Spinal cord (tissue), 10 donors: ENCODE results near the gene LIN7C. TPM values are rescaled to one million over a fixed set of nuclear protein-coding genes. Genes with fewer than 3 reads are reported as not detected.

ENCODE experiments used
- DNase-seq, 6 donors: peaks; one replicate each; pipeline versions ENCODE4 v3.0.0 to v3.0.0-alpha.2; 2013 to 2015; ENCODE audit warnings: low spot score in 6 of 6, low read depth in 4 of 6
- H3K27ac ChIP-seq: one replicate; pipeline ENCODE4 v1.5.1; 2013; ENCODE audit warnings: low read depth, low read length, control low read depth
- H3K27me3 ChIP-seq: one replicate; pipeline ENCODE4 v1.6.1; 2013; ENCODE audit warnings: low read length; ENCODE audit not compliant: control insufficient read depth, insufficient read depth
- H3K36me3 ChIP-seq: one replicate; pipeline ENCODE4 v1.6.1; 2013; ENCODE audit warnings: low read length; ENCODE audit not compliant: control insufficient read depth, insufficient read depth
- H3K4me1 ChIP-seq: one replicate; pipeline ENCODE4 v1.6.1; 2013; ENCODE audit warnings: low read length; ENCODE audit not compliant: control insufficient read depth, insufficient read depth
- H3K4me3 ChIP-seq: one replicate; pipeline ENCODE4 v1.5.1; 2013; ENCODE audit warnings: low read depth, low read length, control low read depth
- H3K9me3 ChIP-seq: one replicate; pipeline ENCODE4 v1.6.1; 2013; ENCODE audit warnings: low read length; ENCODE audit not compliant: control insufficient read depth, insufficient read depth
- WGBS: methylation state at CpG from one replicate; pipeline ENCODE4 v1.1.5; 2013; ENCODE audit warnings: missing lambda C conversion rate; ENCODE audit not compliant: insufficient coverage; 5-methylcytosine and 5-hydroxymethylcytosine counted together
- polyA plus RNA-seq, 2 donors: library from polyadenylated mRNA; unstranded; fragments of 120-200 nt; gene quantifications; one replicate each; pipeline ENCODE4 v1.2.1, GENCODE V29; 2013; ENCODE audit not compliant: insufficient read length in 2 of 2
- total RNA-seq, 2 donors: library from RNA; depleted of rRNA in 1 of 2; stranded (reverse); fragments of 120-200 nt in 1 of 2; fragments of >200 nt in 1 of 2; gene quantifications; one replicate each; pipeline versions ENCODE4 v1.2.3 to v1.2.4, GENCODE V29; 2013 to 2014
- donor health status: healthy.

Gene LIN7C
- total and polyA plus RNA-seq, 4 donors: 34.3 to 167 (median 63.1) TPM

GRCh38 chr11:27496461-27496860 lies 10.1 kb downstream of the LIN7C start:
- peaks cover 14% of the 10 kb centered on the region for H3K36me3 ChIP-seq
- WGBS: no CpG with 5 or more reads among the region's 1 CpG
- no peak overlapping the region for H3K27ac ChIP-seq
- H3K4me3 ChIP-seq: no peak overlapping the region
- DNase-seq: no peak
- no peaks in the 10 kb centered on the region for H3K27me3 ChIP-seq
- H3K4me1 ChIP-seq: no peaks in the 10 kb centered on the region
- no peaks in the 10 kb centered on the region for H3K9me3 ChIP-seq

GRCh38 chr11:27495710-27496300 lies 10.8 kb downstream of the LIN7C start:
- H3K27ac ChIP-seq: no peak overlapping the region
- no CpG with 5 or more reads among the region's 1 CpG for WGBS
- H3K4me1 ChIP-seq: no peaks in the 10 kb centered on the region
- H3K4me3 ChIP-seq: no peak overlapping the region
- no peak for DNase-seq
- no peaks in the 10 kb centered on the region for H3K9me3 ChIP-seq
- H3K36me3 ChIP-seq: peaks cover 18% of the 10 kb centered on the region
- H3K27me3 ChIP-seq: no peaks in the 10 kb centered on the region

GRCh38 chr11:27489092-27489491 lies 17.5 kb downstream of the LIN7C start:
- no peaks in the 10 kb centered on the region for H3K9me3 ChIP-seq
- DNase-seq: no peak
- no peaks in the 10 kb centered on the region for H3K4me1 ChIP-seq
- no peak overlapping the region for H3K27ac ChIP-seq
- H3K4me3 ChIP-seq: no peak overlapping the region
- H3K27me3 ChIP-seq: no peaks in the 10 kb centered on the region
- 100% methylated on average over 2 of the region's 5 CpGs for WGBS
- peaks cover 15% of the 10 kb centered on the region for H3K36me3 ChIP-seq

GRCh38 chr11:27487706-27488105 lies 18.9 kb downstream of the LIN7C start:
- Histone ChIP-seq H3K27ac (no peak overlapping the region), H3K27me3 (no peaks in the 10 kb centered on the region), H3K9me3 (no peaks in the 10 kb centered on the region), H3K4me1 (no peaks in the 10 kb centered on the region), H3K4me3 (no peak overlapping the region), H3K36me3 (peaks cover 11% of the 10 kb centered on the region)
- 100% methylated on average over 1 of the region's 6 CpGs for WGBS
- DNase-seq: no peak

- Histone ChIP-seq H3K27me3 (no peaks in the 10 kb centered on the region), H3K4me3 (no peak overlapping the region), H3K9me3 (no peaks in the 10 kb centered on the region), H3K27ac (no peak overlapping the region), H3K36me3 (peaks cover 7% of the 10 kb centered on the region), H3K4me1 (no peaks in the 10 kb centered on the region)
- WGBS: 40% methylated on average over 2 of the region's 4 CpGs
- peak in 4 of 6 donors; percentile 63 to 94 (median 82) for DNase-seq
These were observed 20.4 kb downstream of the LIN7C start for GRCh38 chr11:27485930-27486773.

GRCh38 chr11:27482793-27483192 lies 23.8 kb downstream of the LIN7C start:
- WGBS: 100% methylated on average over 2 of the region's 2 CpGs

GRCh38 chr11:27481992-27482391 lies 24.6 kb downstream of the LIN7C start:
- no peak overlapping the region for H3K4me3 ChIP-seq
- no CpG with 5 or more reads among the region's 4 CpGs for WGBS
- no peaks in the 10 kb centered on the region for H3K4me1 ChIP-seq
- H3K36me3 ChIP-seq: no peaks in the 10 kb centered on the region
- H3K27ac ChIP-seq: no peak overlapping the region
- H3K9me3 ChIP-seq: no peaks in the 10 kb centered on the region
- DNase-seq: no peak
- no peaks in the 10 kb centered on the region for H3K27me3 ChIP-seq

More at GRCh38 chr11:27482793-27483192, 23.8 kb downstream of the LIN7C start:
- Histone ChIP-seq H3K4me3 (no peak overlapping the region), H3K27me3 (no peaks in the 10 kb centered on the region), H3K27ac (no peak overlapping the region), H3K4me1 (no peaks in the 10 kb centered on the region), H3K9me3 (no peaks in the 10 kb centered on the region), H3K36me3 (no peaks in the 10 kb centered on the region)
- no peak for DNase-seq

- Histone ChIP-seq H3K4me1 (no peaks in the 10 kb centered on the region), H3K27me3 (no peaks in the 10 kb centered on the region), H3K9me3 (no peaks in the 10 kb centered on the region), H3K4me3 (no peak overlapping the region), H3K27ac (no peak overlapping the region), H3K36me3 (no peaks in the 10 kb centered on the region)
- no peak for DNase-seq
- no CpG with 5 or more reads among the region's 2 CpGs for WGBS
These were observed 28.7 kb downstream of the LIN7C start for GRCh38 chr11:27477831-27478230.

- DNase-seq: no peak
- Histone ChIP-seq H3K4me3 (no peak overlapping the region), H3K9me3 (no peaks in the 10 kb centered on the region), H3K36me3 (no peaks in the 10 kb centered on the region), H3K27me3 (no peaks in the 10 kb centered on the region), H3K27ac (no peak overlapping the region), H3K4me1 (no peaks in the 10 kb centered on the region)
These were observed 29.3 kb downstream of the LIN7C start for GRCh38 chr11:27477243-27477642.

GRCh38 chr11:27475622-27476021 lies 30.9 kb downstream of the LIN7C start:
- 88% methylated on average over 1 of the region's 5 CpGs for WGBS
- no peaks in the 10 kb centered on the region for H3K4me1 ChIP-seq
- no peaks in the 10 kb centered on the region for H3K36me3 ChIP-seq
- no peaks in the 10 kb centered on the region for H3K27me3 ChIP-seq
- DNase-seq: no peak
- no peaks in the 10 kb centered on the region for H3K9me3 ChIP-seq
- H3K4me3 ChIP-seq: no peak overlapping the region
- H3K27ac ChIP-seq: no peak overlapping the region
